ENCODE data around the gene IRAK2. TPM values are rescaled to one million over a fixed set of nuclear protein-coding genes. Genes with fewer than 3 reads are reported as not detected.

The IRAK2 gene
- total RNA-seq, 1 donor from 2014 or later: 10.6 TPM

DNA sequence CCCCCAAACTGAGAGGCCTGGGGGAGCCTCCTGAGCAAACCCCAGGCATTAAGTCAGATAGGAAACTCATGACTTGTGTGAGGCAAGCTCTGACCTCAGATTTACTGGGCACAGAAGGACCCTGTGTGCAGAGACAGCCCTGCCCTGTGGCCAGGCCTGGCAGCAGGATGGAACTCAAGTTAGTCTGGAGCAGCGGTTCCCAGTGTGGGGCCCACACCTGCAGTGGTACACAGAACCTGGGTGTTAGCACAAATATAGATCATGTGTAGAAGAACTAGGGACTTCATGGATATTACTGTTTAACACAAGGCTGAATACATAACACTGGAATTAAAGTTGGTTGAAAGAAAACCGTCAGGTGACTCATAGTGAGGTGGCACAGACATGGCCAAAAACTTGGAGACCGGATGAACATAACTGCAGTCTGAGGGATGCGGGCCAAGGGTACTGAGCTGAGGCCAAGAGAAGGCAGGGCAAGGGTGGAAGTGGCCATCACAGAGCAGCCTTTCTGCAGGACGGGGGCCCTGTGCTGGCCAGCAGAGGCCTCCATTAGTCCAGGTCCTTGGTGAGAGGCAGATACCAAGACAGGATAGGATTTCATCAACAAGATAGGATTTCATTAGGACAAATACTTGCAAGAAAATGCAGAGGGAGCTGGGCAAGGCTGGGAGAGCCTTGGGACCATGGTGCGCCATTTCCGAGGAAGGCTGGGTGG, 40.9 kb downstream of the IRAK2 start:
- intact Hi-C loops (cut with DNase I): no loop called here
- TF ChIP-seq POLR2A (IDR thresholded peaks at IDR 0.05) (no peak), POLR2AphosphoS5 (IDR thresholded peaks at IDR 0.05; ENCODE audit: insufficient read depth in 1 of 2, low read depth in 1 of 2) (peak; percentile 66 to 80)
- peaks cover 28% of the 10 kb centered on the region for H3K4me1 ChIP-seq
- no peaks in the 10 kb centered on the region for H3K27me3 ChIP-seq
- H3K36me3 ChIP-seq: no peaks in the 10 kb centered on the region
- DNase-seq (ENCODE audit: extremely low spot score in 2 of 2): no peak
- peak overlapping the region; percentile 80 for H3K27ac ChIP-seq
- H3K9me3 ChIP-seq: no peaks in the 10 kb centered on the region
- H3K4me3 ChIP-seq: no peak overlapping the region

DNA sequence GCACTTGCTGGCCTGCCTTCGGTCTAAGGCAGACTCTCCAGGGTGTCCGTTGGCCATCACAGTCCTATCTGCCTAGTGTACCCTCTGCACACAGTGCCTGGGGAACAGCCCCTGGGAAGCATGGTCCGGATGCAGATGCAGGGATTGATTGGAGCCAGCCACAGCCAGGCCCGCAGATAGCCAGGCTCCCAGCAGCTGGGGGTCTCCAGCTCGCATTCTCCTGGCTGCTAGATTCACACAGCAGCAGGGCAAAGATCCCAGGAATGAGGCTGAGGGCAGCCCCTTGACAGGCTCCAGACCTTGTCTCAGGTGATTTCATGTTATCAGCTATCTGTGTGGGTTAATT, 41.4 kb downstream of the IRAK2 start:
- no peak for TF ChIP-seq POLR2AphosphoS5 (IDR thresholded peaks at IDR 0.05; ENCODE audit: insufficient read depth in 1 of 2, low read depth in 1 of 2)
- no peak for TF ChIP-seq POLR2A (IDR thresholded peaks at IDR 0.05)
- TF ChIP-seq, protein P1, sequence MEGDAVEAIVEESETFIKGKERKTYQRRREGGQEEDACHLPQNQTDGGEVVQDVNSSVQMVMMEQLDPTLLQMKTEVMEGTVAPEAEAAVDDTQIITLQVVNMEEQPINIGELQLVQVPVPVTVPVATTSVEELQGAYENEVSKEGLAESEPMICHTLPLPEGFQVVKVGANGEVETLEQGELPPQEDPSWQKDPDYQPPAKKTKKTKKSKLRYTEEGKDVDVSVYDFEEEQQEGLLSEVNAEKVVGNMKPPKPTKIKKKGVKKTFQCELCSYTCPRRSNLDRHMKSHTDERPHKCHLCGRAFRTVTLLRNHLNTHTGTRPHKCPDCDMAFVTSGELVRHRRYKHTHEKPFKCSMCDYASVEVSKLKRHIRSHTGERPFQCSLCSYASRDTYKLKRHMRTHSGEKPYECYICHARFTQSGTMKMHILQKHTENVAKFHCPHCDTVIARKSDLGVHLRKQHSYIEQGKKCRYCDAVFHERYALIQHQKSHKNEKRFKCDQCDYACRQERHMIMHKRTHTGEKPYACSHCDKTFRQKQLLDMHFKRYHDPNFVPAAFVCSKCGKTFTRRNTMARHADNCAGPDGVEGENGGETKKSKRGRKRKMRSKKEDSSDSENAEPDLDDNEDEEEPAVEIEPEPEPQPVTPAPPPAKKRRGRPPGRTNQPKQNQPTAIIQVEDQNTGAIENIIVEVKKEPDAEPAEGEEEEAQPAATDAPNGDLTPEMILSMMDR (IDR thresholded peaks at IDR 0.05): no peak
- no peak for DNase-seq (ENCODE audit: extremely low spot score in 2 of 2)
- Histone ChIP-seq H3K27ac (no peak overlapping the region), H3K27me3 (no peaks in the 10 kb centered on the region), H3K4me3 (no peak overlapping the region), H3K9me3 (no peaks in the 10 kb centered on the region), H3K4me1 (peaks cover 28% of the 10 kb centered on the region), H3K36me3 (no peaks in the 10 kb centered on the region)
- intact Hi-C loops (cut with DNase I): no loop called here

DNA sequence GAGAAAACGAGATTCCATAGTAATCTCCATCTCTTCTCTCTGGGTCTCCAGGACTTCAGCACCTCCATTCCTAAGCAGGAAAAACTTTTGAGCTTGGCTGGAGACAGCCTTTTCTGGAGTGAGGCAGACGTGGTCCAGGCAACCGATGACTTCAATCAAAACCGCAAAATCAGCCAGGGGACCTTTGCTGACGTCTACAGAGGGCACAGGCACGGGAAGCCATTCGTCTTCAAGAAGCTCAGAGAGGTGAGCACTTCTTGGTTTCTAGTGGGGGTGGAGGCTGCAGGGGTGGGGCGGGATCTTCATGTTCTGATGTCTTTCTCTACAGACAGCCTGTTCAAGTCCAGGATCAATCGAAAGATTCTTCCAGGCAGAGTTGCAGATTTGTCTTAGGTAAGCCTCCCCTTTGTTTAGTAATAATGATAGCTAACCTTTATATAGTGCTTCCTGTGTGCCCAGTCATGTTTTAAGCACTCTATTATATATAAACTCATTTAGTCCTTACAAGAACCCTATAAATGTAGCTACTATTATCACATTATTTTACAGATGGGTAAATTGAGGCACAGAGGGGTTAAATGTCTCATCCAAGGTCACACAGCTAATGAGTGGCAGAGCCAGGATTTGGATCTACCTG, 48.6 kb downstream of the IRAK2 start:
- DNase-seq (ENCODE audit: extremely low spot score in 2 of 2): no peak
- intact Hi-C loops (cut with DNase I): no loop called here
- Histone ChIP-seq H3K27ac (no peak overlapping the region), H3K36me3 (no peaks in the 10 kb centered on the region), H3K27me3 (no peaks in the 10 kb centered on the region), H3K9me3 (no peaks in the 10 kb centered on the region), H3K4me1 (no peaks in the 10 kb centered on the region), H3K4me3 (no peak overlapping the region)
- no peak for TF ChIP-seq POLR2A (IDR thresholded peaks at IDR 0.05)
- TF ChIP-seq, protein P1 (IDR thresholded peaks at IDR 0.05): no peak
- no peak for TF ChIP-seq POLR2AphosphoS5 (IDR thresholded peaks at IDR 0.05; ENCODE audit: insufficient read depth in 1 of 2, low read depth in 1 of 2)

DNA sequence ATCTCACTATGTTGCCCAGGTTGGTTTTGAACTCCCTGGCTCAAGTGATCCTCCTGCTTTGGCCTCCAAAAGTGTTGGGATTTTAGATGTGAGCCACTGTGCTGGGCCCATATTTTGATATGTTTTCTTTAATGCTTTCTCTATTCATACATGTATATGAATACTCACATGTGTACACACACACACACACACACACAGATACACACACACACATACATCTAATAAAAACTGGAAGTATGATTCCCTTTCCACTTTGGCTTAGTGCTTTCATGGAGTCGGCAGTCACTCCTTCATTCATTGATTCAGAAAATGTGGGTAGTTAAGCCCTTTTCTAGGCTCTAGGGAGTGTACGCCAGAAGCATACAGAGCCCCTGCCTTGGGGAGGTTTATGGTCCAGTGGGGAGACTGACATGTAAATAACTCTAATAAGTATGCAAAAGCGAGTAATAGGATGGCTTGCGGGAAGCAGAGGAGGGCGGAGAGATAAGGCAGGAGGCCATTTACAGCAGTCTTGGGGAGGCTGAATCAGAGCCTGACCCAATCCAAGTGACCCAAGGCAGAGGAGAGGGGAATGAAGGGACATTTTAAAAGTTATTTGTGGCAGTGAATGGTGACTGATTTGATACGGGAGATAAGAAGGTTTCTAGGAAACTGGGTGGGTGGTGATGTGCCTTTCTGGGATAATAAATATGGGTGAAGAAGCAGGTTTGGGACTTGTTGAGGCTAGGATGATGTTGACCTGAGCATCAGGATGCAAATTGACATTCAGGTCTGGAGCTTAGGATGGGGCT, 51.1 kb downstream of the IRAK2 start:
- no peak overlapping the region for H3K4me3 ChIP-seq
- H3K36me3 ChIP-seq: no peaks in the 10 kb centered on the region
- no peaks in the 10 kb centered on the region for H3K27me3 ChIP-seq
- no peaks in the 10 kb centered on the region for H3K4me1 ChIP-seq
- intact Hi-C loops (cut with DNase I): no loop called here
- TF ChIP-seq, protein P1 (IDR thresholded peaks at IDR 0.05): no peak
- TF ChIP-seq POLR2A (IDR thresholded peaks at IDR 0.05): no peak
- no peak for TF ChIP-seq POLR2AphosphoS5 (IDR thresholded peaks at IDR 0.05; ENCODE audit: insufficient read depth in 1 of 2, low read depth in 1 of 2)
- no peak for DNase-seq (ENCODE audit: extremely low spot score in 2 of 2)
- H3K27ac ChIP-seq: no peak overlapping the region
- no peaks in the 10 kb centered on the region for H3K9me3 ChIP-seq

DNA sequence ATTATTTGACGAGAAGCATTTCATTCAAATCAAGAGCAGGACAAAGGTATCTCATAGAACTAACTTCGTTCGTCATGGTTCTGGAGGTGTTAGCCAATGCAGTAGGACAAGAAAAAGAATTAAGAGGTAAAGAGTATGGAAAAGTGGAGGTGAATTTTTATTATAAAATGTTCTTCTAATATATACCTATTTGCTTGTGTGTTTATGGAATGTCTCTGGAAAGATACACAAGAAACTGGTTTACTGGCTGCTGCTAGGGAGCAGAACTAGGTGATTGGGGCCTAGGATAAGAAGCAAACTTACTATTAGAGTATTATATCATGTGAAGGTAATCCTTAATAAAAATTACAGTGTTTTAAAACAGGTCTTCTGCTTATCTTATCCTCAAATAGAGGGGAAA, 52.6 kb downstream of the IRAK2 start:
- H3K4me1 ChIP-seq: no peaks in the 10 kb centered on the region
- H3K4me3 ChIP-seq: no peak overlapping the region
- H3K9me3 ChIP-seq: no peaks in the 10 kb centered on the region
- H3K27ac ChIP-seq: no peak overlapping the region
- intact Hi-C loops (cut with DNase I): no loop called here
- H3K36me3 ChIP-seq: peaks cover 0 to under 1% of the 10 kb centered on the region in 2 donors
- H3K27me3 ChIP-seq: no peaks in the 10 kb centered on the region
- no peak for DNase-seq (ENCODE audit: extremely low spot score in 2 of 2)
- TF ChIP-seq POLR2AphosphoS5 (IDR thresholded peaks at IDR 0.05; ENCODE audit: insufficient read depth in 1 of 2, low read depth in 1 of 2): no peak
- TF ChIP-seq, protein P1 (IDR thresholded peaks at IDR 0.05): no peak
- TF ChIP-seq POLR2A (IDR thresholded peaks at IDR 0.05): no peak
